LHCN-M2 (cell line): Measurements from ENCODE around the gene TOP1. TPM values are rescaled to one million over a fixed set of nuclear protein-coding genes. Genes with fewer than 3 reads are reported as not detected.
A peak's percentile ranks its signal among the peaks of the same experiment; 100 is the strongest.
"Not testable (repeated sequence)": the region's sequence is repeated elsewhere in the genome, so short reads cannot be mapped to it uniquely, and the experiment has no call there.

Experiments
- DNase-seq: peaks from one replicate; pipeline ENCODE4 v3.0.0-alpha.2; 2012; ENCODE audit warnings: low read depth
- total RNA-seq: library from RNA; depleted of rRNA; stranded (reverse); fragments of >200 nt; gene quantifications from 2 replicates; pipeline ENCODE4 v1.2.3, GENCODE V29; 2014

The TOP1 gene
- total RNA-seq, 1 experiment from 2014 or later: 37.4 TPM

DNA sequence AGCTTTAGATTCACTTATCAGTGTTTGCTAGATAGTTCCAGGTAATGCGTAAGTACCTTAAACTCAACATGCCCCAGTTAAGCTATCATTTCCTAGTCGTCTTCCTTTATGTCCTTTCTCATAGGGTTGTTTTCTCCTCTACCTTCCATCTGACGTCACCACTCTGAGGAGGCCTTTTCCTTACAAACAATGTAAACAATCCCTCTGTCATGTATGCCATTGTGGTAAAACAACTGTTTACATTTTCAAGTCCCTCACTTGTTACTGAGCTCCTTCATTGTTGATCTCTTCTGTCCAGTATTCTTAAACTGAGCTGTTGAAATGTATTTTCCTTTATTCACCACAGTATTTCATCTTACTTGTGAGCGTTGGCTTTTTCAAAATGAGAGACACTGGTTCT, 63.3 kb downstream of the TOP1 start:
- no peak for DNase-seq

DNA sequence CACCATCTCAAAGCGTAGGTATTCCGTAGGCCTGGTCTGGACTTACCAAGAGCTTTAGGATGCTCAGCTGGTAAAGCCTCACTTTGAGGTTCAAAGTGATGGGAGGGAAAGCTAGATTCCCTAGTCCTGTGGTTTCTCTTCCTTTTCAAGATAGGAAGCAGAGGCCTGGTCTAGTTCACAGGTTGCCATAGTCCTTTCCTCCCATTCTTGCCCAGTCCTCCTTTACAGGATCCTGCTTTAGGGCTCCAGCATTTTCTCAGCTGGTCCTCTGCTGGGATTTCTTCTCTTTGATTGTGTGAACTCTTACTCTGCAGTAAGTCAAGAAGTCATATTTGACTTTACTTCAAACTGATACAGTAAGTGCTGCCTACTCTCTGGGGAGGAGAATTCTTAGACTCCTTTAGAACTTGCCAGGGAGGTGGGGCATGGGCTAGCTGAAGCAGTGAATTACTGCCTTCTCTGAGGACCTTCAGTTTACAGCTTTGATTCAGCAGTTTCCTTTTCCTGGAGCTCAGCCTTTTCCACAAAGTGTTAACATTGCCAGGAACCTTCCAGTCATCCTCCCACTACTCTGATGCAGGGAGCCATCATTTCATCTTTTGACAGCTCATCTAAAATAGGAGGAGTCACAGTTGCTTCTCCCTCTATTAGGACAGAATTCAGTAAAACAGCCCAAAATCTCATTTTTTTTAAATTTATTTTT, 65.9 kb downstream of the TOP1 start:
- no peak for DNase-seq

DNA sequence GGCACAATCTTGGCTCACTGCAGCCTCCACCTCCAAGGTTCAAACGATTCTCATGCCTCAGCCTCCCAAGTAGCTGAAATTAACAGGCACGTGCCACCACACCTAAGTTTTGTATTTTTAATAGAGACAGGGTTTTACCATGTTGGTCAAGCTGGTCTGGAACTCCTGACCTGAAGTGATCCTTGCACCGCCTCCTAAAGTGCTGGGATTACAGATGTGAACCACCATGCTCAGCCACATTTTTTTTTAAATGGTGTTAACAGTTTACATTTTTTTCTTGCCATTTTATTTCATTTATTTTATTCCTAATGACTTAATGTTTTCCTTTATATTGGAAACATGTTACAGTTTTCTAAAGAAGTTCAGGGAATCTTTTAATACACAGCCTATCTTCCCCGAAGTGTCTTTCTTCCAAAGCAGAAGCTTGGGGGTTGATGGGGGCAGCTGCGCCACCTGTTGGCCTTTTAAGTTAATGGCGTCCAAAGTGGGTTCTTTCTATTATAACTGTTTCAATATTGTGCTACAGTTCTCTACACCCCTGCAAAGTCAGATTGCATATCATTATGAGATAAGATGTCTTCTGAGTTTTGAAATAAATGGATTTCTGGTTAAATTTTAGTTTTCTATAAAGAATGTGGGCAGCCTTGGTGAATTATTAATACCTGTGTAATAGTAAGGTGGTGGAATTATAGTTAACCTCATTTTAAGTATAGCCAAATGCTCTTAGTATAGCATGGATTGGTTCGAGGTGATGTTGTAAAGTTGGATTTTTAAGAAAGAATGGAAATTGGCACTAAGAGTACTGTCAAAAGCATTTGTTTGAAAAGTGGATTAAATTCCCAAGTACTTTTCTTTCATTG, 66.7 kb downstream of the TOP1 start:
- DNase-seq: peak; percentile 56

DNA sequence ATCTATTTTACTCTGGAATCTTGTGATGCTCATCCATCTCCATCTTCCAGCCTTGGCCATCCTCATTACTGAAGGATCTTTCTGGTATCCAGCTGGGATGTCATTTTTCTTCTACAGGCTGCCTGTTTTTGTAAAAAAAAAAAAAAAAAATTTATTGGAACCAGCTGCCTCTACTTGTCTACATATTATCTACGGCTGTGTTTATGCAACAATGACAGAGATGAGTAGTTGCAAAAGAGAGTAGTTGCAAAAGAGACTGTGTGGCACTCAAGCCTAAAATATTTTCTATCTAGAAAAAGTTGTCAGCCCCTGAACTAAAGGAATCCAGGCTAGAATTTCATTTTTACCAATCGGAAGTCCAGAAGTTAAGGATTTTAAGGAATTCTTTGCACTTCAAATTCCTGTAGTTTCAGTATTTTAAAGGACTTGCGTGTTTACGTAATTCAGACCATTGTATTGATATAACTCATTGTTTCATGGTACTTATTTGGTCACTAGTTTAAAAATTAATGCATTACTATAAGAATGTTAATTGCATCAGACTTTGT, 70.2 kb downstream of the TOP1 start:
- DNase-seq: peak; percentile 71

DNA sequence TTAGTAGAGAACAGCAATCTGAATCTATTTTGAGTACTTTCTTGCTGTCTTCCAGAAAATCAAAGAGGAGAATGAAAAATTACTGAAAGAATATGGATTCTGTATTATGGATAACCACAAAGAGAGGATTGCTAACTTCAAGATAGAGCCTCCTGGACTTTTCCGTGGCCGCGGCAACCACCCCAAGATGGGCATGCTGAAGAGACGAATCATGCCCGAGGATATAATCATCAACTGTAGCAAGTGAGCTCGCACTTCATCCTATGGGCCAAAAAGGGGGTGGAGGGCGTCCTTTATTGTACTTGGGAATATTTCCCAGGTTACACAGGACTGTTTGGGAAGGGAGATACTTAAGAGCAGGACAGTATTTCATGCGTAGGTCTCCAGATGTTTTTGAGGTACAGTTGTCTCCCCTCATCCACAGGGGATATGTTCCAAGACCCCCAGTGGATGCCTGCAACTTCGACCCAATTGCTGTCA, 71.4 kb downstream of the TOP1 start:
- DNase-seq: no peak

DNA sequence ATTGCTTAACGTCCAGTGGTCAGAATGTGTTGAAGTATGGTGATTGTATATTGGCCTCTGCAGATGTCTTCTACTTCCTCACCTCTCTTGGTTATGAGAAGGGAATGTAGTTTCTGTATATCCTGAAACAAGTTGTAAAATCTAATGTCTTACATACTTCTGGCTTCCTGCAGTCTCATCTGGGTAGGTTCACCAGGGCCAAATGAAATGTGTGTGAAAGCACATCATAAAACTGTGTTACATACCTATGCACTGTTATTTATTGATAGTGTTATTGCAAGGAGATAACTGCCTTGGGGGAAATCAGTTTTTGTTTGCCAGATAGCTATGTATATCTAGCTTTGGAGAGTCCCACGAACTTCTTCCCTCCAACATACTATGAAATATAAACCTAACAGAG, 73.0 kb downstream of the TOP1 start:
- no peak for DNase-seq

DNA sequence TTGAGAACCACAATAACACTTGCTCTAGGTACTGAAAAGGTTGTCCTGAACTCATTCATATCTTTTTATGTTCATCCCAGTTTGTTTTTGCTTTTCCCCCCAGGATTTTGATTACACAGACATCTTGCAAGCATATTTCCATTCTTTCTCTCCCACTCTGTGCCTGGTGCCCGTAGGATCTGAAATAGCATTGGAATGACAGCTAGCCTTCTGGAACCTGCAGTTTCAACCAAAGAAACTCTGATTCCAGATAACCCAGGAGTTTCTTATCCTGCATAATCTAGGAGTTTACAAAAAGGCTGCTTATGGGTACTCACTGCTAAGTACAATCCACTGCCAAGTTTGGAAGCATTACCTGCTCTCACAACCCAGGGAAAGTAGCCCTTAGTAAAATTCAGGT, 79.9 kb downstream of the TOP1 start:
- no peak for DNase-seq

DNA sequence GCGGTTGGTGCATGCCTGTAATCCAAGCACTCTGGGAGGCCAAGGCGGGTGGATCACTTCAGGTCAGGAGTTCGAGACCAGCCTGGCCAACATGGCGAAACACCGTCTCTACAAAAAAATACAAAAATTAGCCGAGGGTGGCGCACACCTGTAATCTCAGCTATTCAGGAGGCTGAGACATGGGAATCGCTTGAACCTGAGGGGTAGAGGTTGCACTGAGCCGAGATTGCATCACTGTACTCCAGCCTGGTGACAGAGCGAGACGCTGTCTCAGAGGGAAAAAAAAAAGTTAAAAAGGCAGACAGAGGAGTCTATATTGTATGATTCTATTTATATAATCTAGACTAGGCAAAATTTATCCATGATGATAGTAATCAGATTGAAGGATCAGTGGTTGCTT, 81.4 kb downstream of the TOP1 start:
- no peak for DNase-seq

DNA sequence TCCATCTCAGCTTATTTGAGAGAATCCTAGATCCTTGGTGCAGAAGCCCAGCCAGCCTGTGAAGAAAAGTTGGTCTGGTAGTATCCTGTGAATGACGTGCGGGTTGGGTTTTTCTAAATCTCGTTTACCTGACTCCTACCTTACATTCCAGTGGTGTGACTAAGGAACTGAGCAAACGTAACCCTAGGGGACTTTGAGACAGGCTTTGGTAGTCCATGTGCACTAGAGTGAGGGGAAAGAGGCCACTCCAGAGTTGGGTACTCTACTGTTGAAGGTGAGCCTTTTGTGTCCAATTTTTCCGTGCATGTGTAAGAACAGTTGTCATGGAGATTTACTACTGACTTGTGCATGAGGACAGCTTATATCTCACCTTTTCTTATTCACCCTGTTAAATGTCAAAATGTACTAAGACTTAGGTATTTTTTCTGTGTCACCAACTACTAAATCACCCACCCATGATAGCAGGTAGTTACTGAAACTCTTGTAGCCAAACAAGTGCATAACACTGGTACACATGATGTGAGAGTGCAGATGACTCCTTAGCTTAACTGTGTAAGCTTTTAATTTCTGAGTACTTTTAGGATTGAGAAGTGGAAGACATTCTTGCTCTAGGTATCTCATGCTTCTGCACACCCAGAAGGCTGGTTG, 82.4 kb downstream of the TOP1 start:
- no peak for DNase-seq

DNA sequence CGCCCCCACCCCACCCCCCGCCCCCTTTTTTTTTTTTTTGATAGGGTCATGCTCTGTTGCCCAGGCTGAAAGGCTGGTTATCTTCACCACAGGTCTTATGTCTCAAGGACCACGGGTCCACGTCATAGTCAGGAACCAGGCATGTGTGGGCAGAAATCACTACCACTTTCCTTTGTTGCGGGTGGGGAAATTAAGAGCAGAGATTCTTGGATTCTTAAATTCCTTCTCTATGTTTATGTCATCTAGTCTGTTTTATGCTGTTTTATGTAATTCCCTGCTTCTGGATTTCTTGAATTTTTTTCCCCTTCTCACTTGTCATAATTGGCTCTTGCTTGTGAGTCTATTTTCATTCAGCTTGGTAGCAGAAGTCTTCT, 82.9 kb downstream of the TOP1 start:
- no peak for DNase-seq

DNA sequence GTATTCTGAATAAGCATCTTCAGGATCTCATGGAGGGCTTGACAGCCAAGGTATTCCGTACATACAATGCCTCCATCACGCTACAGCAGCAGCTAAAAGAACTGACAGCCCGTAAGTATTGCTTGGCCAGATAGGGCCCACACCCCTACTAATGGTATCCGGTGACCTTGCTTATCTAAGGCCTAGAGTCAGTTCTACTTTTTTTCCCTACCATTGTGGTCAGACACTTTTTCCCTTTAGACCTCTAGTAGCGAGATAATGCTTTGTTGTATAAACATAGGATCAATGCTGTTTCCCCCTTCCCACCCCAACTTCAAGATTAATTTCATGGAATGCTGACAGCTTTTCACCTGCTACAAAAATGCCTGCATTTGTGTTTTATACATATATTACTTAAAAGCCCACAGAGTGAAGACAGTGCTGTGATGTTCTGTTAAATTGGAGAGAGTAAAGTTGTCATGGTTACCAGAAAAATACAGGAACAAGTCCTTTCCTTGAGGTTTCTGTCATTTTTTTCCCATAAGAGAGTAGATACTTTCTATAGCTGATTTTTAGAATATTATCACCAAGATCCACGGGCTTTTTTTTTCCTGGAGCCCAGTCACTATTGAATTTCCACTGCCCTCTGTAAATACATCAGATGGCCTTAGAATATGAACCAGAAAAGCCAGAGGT, 87.8 kb downstream of the TOP1 start:
- no peak for DNase-seq

DNA sequence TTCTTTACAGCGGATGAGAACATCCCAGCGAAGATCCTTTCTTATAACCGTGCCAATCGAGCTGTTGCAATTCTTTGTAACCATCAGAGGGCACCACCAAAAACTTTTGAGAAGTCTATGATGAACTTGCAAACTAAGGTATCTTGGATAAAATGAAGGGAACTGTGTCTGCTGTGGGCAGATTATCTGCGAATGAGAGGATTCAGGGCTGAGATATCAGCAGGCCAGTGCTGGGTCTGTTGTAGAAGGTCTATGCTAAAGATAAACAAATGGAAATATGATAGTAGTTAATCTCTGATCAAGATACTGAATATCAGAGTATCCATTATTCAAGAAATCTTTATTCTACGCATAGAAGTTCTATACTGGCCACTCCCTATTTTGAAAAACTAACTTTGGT, 89.5 kb downstream of the TOP1 start:
- not testable (repeated sequence) for DNase-seq

DNA sequence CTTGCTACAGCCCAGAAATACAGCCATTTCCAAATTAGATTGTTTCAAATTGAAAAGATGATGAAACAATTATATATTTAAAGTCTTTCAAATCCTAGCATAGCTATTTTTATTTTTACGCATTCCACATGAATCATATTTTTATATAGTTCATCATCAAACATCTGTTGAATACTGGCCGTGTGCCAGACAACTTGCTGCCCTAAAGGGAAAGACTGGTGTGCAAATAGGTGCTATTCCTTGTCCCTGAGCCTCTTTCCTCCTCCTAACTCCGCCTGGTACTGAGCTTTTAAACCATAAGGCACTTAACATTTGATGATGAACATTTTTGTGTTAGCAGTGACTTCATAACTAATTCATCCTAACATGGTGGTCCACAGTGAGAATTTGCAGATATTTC, 90.0 kb downstream of the TOP1 start:
- DNase-seq: peak; percentile 76

DNA sequence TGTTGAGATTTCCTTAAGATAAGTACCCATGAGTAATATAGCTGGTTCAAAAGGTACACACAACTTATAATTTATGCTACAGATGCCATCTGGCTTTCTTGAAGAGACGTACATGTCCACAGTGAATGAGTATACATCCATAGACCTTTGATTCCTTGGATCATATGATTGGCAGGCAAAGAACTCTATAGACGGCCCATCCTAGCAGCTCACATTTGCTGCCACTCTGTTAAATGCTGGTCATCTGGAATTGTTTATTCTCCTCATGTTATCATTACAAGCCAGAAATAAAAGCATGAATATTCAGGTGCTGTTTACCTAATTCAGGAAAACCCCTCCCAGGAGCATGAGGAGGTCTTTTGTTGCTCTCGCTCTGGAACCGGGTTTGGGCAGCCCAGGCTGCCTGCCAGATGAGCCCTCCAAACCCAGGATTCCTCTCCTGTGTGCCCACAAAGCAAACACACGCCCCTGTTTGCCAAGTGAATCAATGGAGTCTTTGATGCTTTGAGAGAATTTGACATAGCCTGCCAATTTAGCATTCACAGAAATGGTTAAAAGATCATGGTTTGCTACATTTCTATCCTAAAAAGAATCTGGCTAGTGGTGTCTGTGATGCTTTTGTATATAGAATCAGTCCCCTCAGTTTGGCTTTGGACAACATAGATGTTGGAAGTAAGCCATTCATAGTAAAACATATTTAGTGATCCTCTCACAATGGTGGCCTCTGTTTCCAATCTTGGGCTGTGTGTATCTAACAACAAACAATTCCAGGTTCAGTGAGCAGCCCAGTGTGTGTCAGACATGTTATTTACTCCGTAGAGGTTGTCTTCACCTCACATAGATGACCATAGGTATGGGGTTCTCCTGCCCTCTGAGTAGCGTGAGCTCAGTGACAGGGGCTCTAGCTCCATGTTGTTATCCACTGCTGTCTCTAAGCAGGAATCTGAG, 91.3 kb downstream of the TOP1 start:
- DNase-seq: no peak

DNA sequence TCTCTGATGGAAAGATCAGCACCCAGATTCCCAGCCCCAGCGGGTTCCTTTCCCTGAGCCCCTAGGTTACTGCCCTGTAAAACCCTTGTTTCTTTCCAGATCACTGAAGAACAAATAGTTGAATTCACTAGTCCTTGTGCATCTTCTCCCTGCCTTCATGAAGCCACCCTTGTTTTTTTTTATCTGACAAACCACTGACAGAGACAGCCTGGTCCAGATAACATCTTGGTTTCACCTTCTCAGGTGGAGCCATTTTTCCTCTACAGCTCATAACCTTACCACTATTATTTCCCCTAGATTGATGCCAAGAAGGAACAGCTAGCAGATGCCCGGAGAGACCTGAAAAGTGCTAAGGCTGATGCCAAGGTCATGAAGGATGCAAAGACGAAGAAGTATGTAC, 92.8 kb downstream of the TOP1 start:
- DNase-seq: no peak

DNA sequence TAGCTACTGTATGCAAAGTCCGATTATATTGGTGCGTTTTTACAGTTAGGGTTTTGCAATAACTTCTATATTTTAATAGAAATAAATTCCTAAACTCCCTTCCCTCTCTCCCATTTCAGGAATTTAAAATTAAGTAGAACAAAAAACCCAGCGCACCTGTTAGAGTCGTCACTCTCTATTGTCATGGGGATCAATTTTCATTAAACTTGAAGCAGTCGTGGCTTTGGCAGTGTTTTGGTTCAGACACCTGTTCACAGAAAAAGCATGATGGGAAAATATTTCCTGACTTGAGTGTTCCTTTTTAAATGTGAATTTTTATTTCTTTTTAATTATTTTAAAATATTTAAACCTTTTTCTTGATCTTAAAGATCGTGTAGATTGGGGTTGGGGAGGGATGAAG, 95.0 kb downstream of the TOP1 start:
- DNase-seq: peak; percentile 46

DNA sequence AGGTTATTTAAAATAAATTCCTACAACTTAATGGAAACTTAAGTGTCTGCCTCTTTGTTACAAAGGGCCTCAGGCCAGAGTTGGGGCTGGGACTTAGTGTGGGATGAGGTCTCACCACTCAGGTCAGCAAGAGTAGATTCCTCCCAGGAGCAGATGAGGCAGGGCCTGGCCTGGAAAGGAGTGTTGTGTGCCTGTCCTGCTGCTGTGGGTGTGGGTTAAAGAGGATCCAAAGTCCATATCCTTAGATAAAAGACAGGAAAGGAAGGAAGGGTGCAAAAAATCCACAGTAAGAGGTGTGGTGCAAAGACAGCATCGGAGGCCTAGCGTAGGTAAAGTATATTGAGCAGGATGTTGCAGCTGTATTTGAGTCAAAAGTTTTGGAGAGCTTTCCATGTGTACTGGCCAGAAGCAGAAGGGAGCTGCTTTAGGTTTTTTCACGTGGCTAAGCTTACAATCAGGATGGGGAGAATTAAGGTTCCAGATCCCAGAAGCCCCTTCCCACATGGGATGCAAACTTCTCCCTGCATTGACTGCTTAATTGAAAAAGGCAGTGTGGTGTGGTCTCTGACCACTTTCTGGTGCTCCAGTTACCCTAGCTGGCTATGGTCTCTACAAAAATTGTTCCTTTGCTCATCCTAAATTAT, 96.0 kb downstream of the TOP1 start:
- DNase-seq: no peak

DNA sequence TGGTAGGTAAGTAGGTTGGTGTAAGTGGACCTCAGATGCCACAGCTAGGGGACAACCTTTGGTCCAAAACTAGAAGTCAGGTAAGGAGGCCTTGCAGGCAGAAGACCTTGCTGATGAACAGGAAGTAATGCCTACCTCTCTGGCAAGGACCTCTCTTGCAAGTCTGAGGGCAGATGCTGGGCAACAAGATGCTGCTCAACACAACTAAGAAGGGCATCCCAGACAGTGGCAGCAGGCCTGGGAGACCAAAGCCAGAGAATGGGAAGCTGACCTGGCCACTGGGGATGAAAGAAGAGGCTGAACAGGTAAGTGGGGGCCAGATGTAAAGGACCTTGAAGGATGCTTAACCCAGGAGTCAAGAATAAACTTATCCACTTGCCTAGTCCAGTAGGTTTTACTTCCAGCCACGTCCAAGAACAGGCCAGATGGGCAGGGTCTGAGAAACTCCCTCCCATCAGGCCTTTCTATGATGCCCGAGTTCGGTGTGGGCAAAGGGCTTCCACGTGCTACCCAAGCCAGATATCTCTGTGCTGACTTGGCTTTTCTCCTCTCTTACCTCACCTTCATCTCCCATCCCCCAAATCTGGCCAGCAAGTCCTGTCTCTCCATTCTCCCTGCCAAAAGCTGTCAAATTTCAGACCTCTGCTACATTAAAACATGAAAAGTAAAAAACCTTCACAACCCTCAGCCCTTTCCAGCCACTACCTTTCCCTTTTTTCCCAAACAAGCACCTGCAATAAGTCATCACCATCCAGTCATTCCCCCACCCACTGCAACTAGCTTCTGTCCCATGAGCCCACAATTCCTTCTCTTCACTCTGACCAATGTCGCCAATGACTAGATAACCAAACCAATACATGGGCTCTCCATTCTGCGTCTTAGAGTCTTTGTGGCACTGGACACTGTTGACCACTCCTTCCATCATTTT, 97.2 kb downstream of the TOP1 start:
- no peak for DNase-seq

DNA sequence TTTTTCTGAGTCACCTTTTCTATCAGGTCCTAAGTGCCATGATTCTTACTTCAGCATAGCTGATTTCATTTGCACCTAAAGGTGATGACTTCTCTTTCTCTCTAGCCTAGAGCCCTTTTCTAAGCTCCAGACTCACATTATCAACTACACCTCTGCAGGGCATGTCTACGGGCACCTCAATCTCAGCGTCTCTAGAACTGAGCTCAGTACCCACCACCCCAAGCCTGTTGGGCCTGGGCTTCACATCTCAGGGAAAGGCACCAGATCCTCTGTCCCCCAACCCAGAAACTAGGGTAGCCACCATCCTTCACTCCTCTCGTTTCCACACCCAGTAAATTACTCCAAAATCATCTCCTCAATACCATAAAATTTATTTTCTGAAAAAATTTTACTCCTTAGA, 98.1 kb downstream of the TOP1 start:
- no peak for DNase-seq
